Measurements from ENCODE around the gene SIK2.

DNA sequence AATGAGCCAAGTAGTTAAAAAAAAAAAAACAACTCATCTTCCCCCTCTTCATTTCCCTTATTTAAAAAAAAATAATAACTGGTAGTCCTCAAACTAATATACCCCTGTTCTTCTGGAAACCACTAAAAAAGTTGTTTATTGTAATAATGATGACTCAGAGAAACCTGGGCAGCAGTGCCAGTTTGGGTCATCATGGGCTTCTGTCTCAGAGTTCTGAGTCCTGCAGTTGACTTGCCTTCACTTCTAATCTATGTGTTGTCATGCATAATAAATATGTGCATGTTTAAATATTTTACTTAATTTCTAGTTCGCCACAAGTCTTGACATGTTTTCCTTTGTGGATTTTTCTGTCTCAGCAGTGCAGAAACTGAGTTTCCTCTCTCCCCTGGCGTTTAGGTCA lies 117.1 kb downstream of the SIK2 start:
- TF ChIP-seq, protein P1, sequence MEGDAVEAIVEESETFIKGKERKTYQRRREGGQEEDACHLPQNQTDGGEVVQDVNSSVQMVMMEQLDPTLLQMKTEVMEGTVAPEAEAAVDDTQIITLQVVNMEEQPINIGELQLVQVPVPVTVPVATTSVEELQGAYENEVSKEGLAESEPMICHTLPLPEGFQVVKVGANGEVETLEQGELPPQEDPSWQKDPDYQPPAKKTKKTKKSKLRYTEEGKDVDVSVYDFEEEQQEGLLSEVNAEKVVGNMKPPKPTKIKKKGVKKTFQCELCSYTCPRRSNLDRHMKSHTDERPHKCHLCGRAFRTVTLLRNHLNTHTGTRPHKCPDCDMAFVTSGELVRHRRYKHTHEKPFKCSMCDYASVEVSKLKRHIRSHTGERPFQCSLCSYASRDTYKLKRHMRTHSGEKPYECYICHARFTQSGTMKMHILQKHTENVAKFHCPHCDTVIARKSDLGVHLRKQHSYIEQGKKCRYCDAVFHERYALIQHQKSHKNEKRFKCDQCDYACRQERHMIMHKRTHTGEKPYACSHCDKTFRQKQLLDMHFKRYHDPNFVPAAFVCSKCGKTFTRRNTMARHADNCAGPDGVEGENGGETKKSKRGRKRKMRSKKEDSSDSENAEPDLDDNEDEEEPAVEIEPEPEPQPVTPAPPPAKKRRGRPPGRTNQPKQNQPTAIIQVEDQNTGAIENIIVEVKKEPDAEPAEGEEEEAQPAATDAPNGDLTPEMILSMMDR (IDR thresholded peaks at IDR 0.05), result no peak
- no peak for TF ChIP-seq POLR2AphosphoS5 (IDR thresholded peaks at IDR 0.05)
